HUES6 (cell line): ENCODE measurements around the gene NTM.

ENCODE experiments used
- H3K27ac ChIP-seq: 2 replicates; pipeline ENCODE4 v1.7.0; 2013; ENCODE audit warnings: low read depth, mild to moderate bottlenecking, low read length, inconsistent platforms
- H3K27me3 ChIP-seq: 2 replicates; pipeline ENCODE4 v1.6.1; 2013; ENCODE audit warnings: low read length; ENCODE audit not compliant: control insufficient read depth, insufficient read depth
- H3K36me3 ChIP-seq: 2 replicates; pipeline ENCODE4 v1.6.1; 2013; ENCODE audit warnings: low read length; ENCODE audit not compliant: control insufficient read depth, insufficient read depth
- H3K4me1 ChIP-seq: 2 replicates; pipeline ENCODE4 v1.6.1; 2013; ENCODE audit warnings: low read length; ENCODE audit not compliant: control insufficient read depth, insufficient read depth
- H3K4me3 ChIP-seq: 2 replicates; pipeline ENCODE4 v1.5.1; 2013; ENCODE audit warnings: low read depth, low read length
- H3K9ac ChIP-seq: one replicate; pipeline ENCODE4 v1.6.1; 2013; ENCODE audit warnings: mild to moderate bottlenecking, low read length
- H3K9me3 ChIP-seq: 2 replicates; pipeline ENCODE4 v1.6.1; 2013; ENCODE audit warnings: low read depth, low read length; ENCODE audit not compliant: control insufficient read depth, insufficient read depth

NTM gene

DNA sequence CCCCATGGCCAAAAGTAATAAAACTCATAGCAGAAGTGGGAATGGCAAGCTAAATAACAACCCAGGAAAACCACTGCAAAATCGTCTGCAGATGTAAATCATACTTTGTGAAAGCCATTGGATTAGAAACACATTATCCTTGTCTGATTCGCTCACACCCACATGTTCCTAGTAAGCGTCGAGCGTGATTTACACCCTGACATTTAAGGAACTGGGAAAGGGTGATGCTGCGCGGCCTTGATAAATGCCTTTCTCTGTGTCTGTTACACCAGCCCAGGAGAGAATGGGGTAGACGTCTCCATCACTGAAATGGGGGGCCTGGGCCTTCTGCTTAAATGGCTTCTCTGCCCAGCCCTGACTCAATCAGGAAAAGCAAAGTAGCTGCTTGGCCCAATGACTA lies 162.7 kb downstream of the NTM start:
- H3K27me3 ChIP-seq = peaks cover 3% of the 10 kb centered on the region; the same call in 1 of the 2 replicates
- H3K4me1 ChIP-seq = no peaks in the 10 kb centered on the region
- H3K36me3 ChIP-seq = no peaks in the 10 kb centered on the region
- no peak overlapping the region for H3K9ac ChIP-seq
- no peak overlapping the region for H3K4me3 ChIP-seq
- H3K9me3 ChIP-seq = no peaks in the 10 kb centered on the region
- H3K27ac ChIP-seq = no peak overlapping the region

DNA sequence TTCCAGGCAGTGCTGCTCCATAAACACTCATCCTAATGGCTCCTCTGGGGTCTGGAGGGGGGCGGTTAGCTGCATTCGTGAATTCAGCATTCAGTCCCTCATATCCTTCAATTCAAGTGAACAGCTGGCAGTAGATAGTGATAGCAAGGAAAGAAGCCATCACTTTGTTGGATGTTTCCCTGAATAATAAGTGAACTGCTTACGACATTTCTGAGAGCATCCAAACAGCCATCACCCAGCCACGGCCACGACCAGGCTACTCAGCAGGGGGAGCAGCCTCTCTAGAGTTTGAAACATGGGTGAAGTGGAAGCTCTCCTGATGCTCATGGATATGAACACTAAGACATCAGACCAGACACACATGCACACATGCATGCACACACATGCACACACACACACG lies 163.6 kb downstream of the NTM start:
- no peak overlapping the region for H3K4me3 ChIP-seq
- no peaks in the 10 kb centered on the region for H3K36me3 ChIP-seq
- no peaks in the 10 kb centered on the region for H3K9me3 ChIP-seq
- H3K27me3 ChIP-seq = 0 out of 2 replicates have a peak, but pooled peaks cover 3% of the 10 kb centered on the region
- H3K4me1 ChIP-seq = no peaks in the 10 kb centered on the region
- H3K27ac ChIP-seq = no peak overlapping the region
- H3K9ac ChIP-seq = no peak overlapping the region

DNA sequence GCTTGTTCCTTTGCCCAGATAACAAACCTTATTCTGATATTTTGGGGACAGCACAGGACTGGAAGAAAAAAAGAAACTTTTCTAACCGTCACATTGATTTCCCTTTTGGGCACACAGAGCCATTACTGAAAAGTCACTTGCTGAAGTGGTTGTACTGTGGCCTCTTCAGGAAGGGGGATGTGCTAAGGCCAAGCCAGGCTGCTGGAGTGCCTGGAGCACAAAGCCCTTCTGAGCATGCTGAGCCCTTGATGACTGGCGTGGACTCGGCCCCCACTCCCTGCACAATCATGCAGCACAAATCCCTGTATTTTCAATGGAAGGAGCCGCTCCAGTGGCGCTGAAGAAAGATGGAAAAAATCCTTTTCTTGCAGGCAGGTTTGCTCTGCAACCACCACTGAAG lies 164.2 kb downstream of the NTM start:
- Histone ChIP-seq H3K9ac (no peak overlapping the region), H3K4me1 (no peaks in the 10 kb centered on the region), H3K27ac (no peak overlapping the region), H3K4me3 (no peak overlapping the region), H3K9me3 (no peaks in the 10 kb centered on the region), H3K36me3 (no peaks in the 10 kb centered on the region), H3K27me3 (0 out of 2 replicates have a peak, but pooled peaks cover 3% of the 10 kb centered on the region)

DNA sequence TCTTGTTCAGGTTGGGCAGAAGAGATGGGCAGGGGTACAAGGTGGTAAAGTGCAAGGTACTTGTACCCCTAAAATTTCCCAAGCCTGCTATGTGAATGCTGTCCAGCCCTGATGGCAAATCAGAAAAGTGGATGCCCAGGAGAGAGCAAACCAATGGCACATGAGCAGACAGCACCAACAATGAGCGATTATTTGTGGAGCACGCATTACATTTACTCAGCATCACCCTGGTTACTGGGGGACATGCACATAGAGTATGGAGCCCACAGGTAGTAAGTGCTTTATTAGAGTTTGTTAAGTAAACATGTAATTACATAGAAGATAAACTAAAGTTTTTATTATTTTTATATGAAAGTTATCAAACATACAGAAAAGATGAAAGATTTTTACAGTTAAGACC lies 165.7 kb downstream of the NTM start:
- no peaks in the 10 kb centered on the region for H3K36me3 ChIP-seq
- 0 out of 2 replicates have a peak, but pooled peaks cover 5% of the 10 kb centered on the region for H3K9me3 ChIP-seq
- no peak overlapping the region for H3K9ac ChIP-seq
- 0 out of 2 replicates have a peak, but pooled peaks cover 3% of the 10 kb centered on the region for H3K27me3 ChIP-seq
- H3K4me3 ChIP-seq = no peak overlapping the region
- no peaks in the 10 kb centered on the region for H3K4me1 ChIP-seq
- H3K27ac ChIP-seq = no peak overlapping the region

DNA sequence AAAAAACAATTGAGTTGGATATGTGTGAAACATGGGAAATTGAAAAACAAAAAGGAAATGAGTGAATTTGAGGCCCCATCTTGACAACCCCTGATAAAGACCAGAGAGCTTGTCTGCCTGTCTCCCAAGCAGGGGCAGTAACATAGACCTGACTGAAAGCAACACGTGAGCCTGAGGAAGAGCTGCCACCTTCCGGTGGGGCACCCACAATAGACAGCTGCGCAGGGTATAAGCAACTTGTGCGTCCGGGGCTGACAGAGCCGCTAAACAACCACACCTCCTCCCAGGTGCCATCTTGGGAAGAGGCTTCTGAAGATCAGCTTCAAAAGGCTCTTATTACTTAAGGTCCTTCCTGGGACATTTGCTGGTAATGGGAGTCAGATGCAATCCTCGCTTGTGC lies 166.8 kb downstream of the NTM start:
- H3K36me3 ChIP-seq = no peaks in the 10 kb centered on the region
- H3K27me3 ChIP-seq = no peaks in the 10 kb centered on the region
- H3K9ac ChIP-seq = no peak overlapping the region
- H3K9me3 ChIP-seq = peaks cover 9% of the 10 kb centered on the region
- no peak overlapping the region for H3K4me3 ChIP-seq
- no peak overlapping the region for H3K27ac ChIP-seq
- no peaks in the 10 kb centered on the region for H3K4me1 ChIP-seq

DNA sequence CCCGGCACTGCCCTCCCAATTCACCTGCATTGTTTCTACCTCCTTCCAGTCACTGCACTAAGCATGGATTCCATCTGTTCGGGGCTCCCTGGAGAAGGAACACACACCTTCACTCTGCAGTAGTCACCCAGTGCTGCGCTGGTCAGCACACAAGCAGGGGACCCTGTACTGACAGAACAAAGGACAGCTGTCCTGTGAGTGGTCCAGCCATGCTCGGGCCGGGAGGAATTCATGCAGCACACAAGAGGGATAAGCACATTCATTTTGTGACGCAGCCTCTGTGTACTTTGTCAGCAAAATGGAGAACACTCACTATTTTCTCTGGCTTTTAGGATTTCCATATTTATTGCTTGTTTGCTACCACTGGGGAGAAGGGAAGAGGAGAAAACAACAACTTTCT lies 167.3 kb downstream of the NTM start:
- Histone ChIP-seq H3K9me3 (peaks cover 9% of the 10 kb centered on the region), H3K9ac (no peak overlapping the region), H3K27me3 (no peaks in the 10 kb centered on the region), H3K27ac (no peak overlapping the region), H3K4me3 (no peak overlapping the region), H3K4me1 (no peaks in the 10 kb centered on the region), H3K36me3 (no peaks in the 10 kb centered on the region)

DNA sequence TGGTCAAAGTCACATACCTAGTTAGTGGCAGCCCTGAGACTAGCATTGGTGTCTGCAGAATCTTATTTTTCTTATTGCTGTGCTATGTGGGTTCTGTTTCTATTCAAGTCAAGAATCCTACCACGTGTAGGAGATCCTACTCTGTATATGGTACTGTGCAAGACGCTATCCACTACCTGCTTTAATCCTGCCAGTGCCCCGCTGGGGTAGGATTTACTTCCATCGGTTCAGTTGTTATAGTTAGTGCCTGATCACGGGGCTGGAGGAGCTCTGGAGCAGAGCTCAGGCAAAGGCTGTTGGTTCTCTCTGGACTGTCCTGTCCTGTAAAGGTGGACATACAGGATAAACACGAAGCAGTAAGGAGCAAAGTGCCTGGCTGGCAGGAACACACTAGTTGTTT lies 167.9 kb downstream of the NTM start:
- Histone ChIP-seq H3K27me3 (no peaks in the 10 kb centered on the region), H3K9ac (no peak overlapping the region), H3K27ac (no peak overlapping the region), H3K4me3 (no peak overlapping the region), H3K9me3 (peaks cover 9% of the 10 kb centered on the region), H3K4me1 (no peaks in the 10 kb centered on the region), H3K36me3 (no peaks in the 10 kb centered on the region)

DNA sequence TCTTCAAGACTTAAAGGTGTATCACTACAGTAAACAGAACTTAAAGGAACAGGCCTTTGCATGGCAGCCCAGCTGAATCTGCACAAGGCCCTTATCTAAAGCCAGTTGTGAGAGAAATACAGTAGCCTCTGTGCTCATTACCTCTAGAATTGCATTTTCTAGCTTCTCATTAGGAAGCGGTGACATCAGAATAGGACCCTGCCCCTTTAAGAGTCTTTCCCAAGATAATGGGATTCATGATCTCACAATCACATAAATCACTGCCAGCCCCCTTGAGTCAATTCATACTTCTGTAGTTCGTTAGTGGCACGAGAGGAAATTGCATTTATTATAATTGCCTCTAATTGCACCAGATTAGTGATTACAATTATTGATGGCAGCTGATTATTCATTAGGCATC lies 170.3 kb downstream of the NTM start:
- Histone ChIP-seq H3K27ac (no peak overlapping the region), H3K4me3 (no peak overlapping the region), H3K36me3 (no peaks in the 10 kb centered on the region), H3K9ac (no peak overlapping the region), H3K9me3 (peaks cover 9% of the 10 kb centered on the region), H3K27me3 (no peaks in the 10 kb centered on the region), H3K4me1 (no peaks in the 10 kb centered on the region)

DNA sequence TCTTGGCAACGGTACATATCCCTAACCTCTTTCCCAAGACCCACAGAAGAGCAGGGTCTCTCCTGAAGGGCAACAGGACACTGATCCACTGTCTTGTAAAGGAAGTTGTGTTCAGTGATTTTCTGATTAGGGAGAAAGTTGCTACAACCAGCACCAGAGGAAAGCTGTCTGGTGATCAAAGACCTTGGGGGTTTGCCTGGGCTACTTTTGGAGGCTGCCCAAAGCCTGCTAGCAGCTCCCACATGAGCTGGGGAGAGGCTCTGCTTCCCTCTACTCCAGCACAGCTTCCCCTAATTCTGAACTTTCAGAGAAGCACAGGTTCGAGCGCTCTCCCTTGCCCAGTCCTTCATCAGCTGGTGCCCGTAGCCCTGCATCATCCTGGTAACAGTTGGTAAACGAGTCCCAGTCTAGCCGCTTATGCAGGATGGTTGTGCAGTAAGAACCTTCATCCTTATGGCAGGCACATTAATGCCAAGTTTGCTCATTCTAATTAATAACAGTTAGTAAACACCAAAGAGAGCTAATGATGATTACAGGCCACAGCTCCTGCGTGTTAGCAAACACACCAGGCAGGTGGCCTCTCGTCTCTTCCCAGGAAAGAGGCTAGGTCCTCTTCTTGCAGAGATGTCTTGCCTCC lies 173.1 kb downstream of the NTM start:
- Histone ChIP-seq H3K9me3 (peaks cover 9% of the 10 kb centered on the region), H3K27me3 (no peaks in the 10 kb centered on the region), H3K9ac (no peak overlapping the region), H3K4me3 (no peak overlapping the region), H3K36me3 (no peaks in the 10 kb centered on the region), H3K27ac (no peak overlapping the region), H3K4me1 (peaks cover 8% of the 10 kb centered on the region; the same call in 1 of the 2 replicates)

DNA sequence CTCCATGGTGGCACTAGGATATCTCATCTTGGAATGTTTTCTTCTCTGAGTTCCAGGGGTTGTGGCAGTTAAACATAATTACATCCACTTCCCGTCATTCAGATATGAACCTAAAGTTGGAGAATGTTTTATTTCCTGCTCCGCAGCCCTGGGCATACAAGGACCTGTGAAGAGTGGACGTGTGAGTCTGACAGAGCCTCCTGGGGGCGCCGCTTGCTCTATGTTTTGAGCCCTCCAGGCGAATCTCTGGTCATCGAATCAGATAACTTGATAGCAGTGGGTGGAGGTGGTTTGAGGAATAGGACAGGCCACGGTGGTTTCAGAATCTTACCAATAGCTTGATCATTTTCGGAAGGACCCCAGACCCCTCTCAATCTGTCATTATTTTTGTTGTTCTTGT lies 174.2 kb downstream of the NTM start:
- H3K27ac ChIP-seq = no peak overlapping the region
- peaks cover 9% of the 10 kb centered on the region for H3K9me3 ChIP-seq
- H3K27me3 ChIP-seq = no peaks in the 10 kb centered on the region
- no peak overlapping the region for H3K4me3 ChIP-seq
- H3K4me1 ChIP-seq = peaks cover 8% of the 10 kb centered on the region; the same call in 1 of the 2 replicates
- H3K36me3 ChIP-seq = no peaks in the 10 kb centered on the region
- H3K9ac ChIP-seq = no peak overlapping the region

DNA sequence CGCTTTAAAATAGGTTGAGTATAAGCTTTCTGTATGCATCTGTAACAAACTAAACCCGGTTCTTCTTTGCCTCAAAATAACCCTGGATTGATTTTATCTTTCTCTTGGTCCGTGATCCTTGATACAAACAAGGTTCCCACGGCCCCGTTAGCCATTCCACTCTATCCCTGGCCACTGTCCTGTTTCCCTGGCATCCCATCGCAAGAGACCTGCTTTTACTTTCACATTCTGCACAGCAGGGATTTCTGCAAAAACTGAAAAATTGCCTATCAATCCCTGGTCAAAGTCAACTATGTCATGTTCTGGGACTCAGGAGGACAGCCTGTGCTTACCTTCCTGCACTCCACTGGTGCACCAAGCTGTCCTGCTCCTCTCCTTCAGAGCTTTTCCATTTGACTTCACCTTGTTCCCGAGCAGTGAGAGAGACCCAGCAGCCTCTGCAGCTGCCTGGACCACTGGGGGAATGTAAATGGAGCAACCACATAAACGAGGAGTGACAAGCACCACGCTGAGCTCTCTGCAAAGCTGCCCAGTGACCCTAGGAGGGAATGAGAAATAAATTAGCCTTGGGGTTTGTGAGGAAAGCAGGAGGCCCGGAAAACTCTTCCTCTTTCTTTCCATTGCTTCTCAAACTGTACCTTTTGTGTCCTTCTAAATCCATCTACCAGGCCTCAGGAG lies 175.9 kb downstream of the NTM start:
- H3K9ac ChIP-seq = no peak overlapping the region
- H3K27ac ChIP-seq = no peak overlapping the region
- no peak overlapping the region for H3K4me3 ChIP-seq
- no peaks in the 10 kb centered on the region for H3K27me3 ChIP-seq
- peaks cover 8% of the 10 kb centered on the region; the same call in 1 of the 2 replicates for H3K4me1 ChIP-seq
- peaks cover 2% of the 10 kb centered on the region for H3K9me3 ChIP-seq
- H3K36me3 ChIP-seq = no peaks in the 10 kb centered on the region
